ENCODE results near the gene DTWD2.

The DTWD2 gene

GRCh38 chr5:118905196-118905595, 83.2 kb downstream of the DTWD2 start:
- H3K4me1 ChIP-seq (ENCODE audit: low read depth, poor library complexity, severe bottlenecking) = no peaks in the 10 kb centered on the region
- H3K9ac ChIP-seq = no peak overlapping the region
- no peak overlapping the region for H3K4me2 ChIP-seq
- no peak overlapping the region for H3K4me3 ChIP-seq (IDR thresholded peaks at IDR 0.05; ENCODE audit: insufficient read depth, low read depth, low read length)
- no peak for TF ChIP-seq CTCF (conservative IDR thresholded peaks at IDR 0.05; ENCODE audit: low read depth, low read length)
- no peaks in the 10 kb centered on the region for H4K20me1 ChIP-seq (ENCODE audit: insufficient read depth)
- H2AFZ ChIP-seq (ENCODE audit: low read depth) = no peak overlapping the region
- H3K27ac ChIP-seq = no peak overlapping the region
- no peaks in the 10 kb centered on the region for H3K36me3 ChIP-seq (ENCODE audit: insufficient read depth)
- no peaks in the 10 kb centered on the region for H3K79me2 ChIP-seq (ENCODE audit: insufficient read depth, low read depth)
- H3K27me3 ChIP-seq (ENCODE audit: insufficient read depth, low read depth) = no peaks in the 10 kb centered on the region

- no peaks in the 10 kb centered on the region for H3K36me3 ChIP-seq (ENCODE audit: insufficient read depth)
- no peak overlapping the region for H3K9ac ChIP-seq
- no peak for TF ChIP-seq CTCF (conservative IDR thresholded peaks at IDR 0.05; ENCODE audit: low read depth, low read length)
- no peaks in the 10 kb centered on the region for H3K79me2 ChIP-seq (ENCODE audit: insufficient read depth, low read depth)
- no peak overlapping the region for H3K4me3 ChIP-seq (IDR thresholded peaks at IDR 0.05; ENCODE audit: insufficient read depth, low read depth, low read length)
- no peaks in the 10 kb centered on the region for H3K27me3 ChIP-seq (ENCODE audit: insufficient read depth, low read depth)
- H3K4me2 ChIP-seq = no peak overlapping the region
- H3K4me1 ChIP-seq (ENCODE audit: low read depth, poor library complexity, severe bottlenecking) = no peaks in the 10 kb centered on the region
- H2AFZ ChIP-seq (ENCODE audit: low read depth) = no peak overlapping the region
- no peak overlapping the region for H3K27ac ChIP-seq
- H4K20me1 ChIP-seq (ENCODE audit: insufficient read depth) = no peaks in the 10 kb centered on the region
Measured at GRCh38 chr5:118902656-118903438, 85.5 kb downstream of the DTWD2 start.

GRCh38 chr5:118894709-118895108, 93.6 kb downstream of the DTWD2 start:
- Histone ChIP-seq H2AFZ (ENCODE audit: low read depth) (no peak overlapping the region), H3K4me2 (no peak overlapping the region), H3K4me3 (IDR thresholded peaks at IDR 0.05; ENCODE audit: insufficient read depth, low read depth, low read length) (no peak overlapping the region), H3K27ac (no peak overlapping the region), H3K79me2 (ENCODE audit: insufficient read depth, low read depth) (no peaks in the 10 kb centered on the region), H3K36me3 (ENCODE audit: insufficient read depth) (no peaks in the 10 kb centered on the region), H4K20me1 (ENCODE audit: insufficient read depth) (no peaks in the 10 kb centered on the region), H3K9ac (no peak overlapping the region), H3K4me1 (ENCODE audit: low read depth, poor library complexity, severe bottlenecking) (no peaks in the 10 kb centered on the region), H3K27me3 (ENCODE audit: insufficient read depth, low read depth) (no peaks in the 10 kb centered on the region)
- TF ChIP-seq CTCF (conservative IDR thresholded peaks at IDR 0.05; ENCODE audit: low read depth, low read length) = no peak

GRCh38 chr5:118891252-118891651, 97.1 kb downstream of the DTWD2 start:
- no peak overlapping the region for H3K4me3 ChIP-seq (IDR thresholded peaks at IDR 0.05; ENCODE audit: insufficient read depth, low read depth, low read length)
- H3K4me2 ChIP-seq = no peak overlapping the region
- no peaks in the 10 kb centered on the region for H3K27me3 ChIP-seq (ENCODE audit: insufficient read depth, low read depth)
- no peaks in the 10 kb centered on the region for H3K4me1 ChIP-seq (ENCODE audit: low read depth, poor library complexity, severe bottlenecking)
- TF ChIP-seq CTCF (conservative IDR thresholded peaks at IDR 0.05; ENCODE audit: low read depth, low read length) = no peak
- no peaks in the 10 kb centered on the region for H3K36me3 ChIP-seq (ENCODE audit: insufficient read depth)
- no peaks in the 10 kb centered on the region for H4K20me1 ChIP-seq (ENCODE audit: insufficient read depth)
- no peak overlapping the region for H3K27ac ChIP-seq
- no peak overlapping the region for H2AFZ ChIP-seq (ENCODE audit: low read depth)
- no peak overlapping the region for H3K9ac ChIP-seq
- no peaks in the 10 kb centered on the region for H3K79me2 ChIP-seq (ENCODE audit: insufficient read depth, low read depth)
